ENCODE results near the gene GJB2.

GJB2 gene

GRCh38 chr13:20192158-20192835, 441 bp downstream of the GJB2 start:
- DNase-seq (ENCODE audit: low read depth, low spot score): no peak

- DNase-seq (ENCODE audit: low read depth, low spot score): no peak
Observed at GRCh38 chr13:20191311-20192157, 1.2 kb downstream of the GJB2 start.

GRCh38 chr13:20190481-20191310, 2.0 kb downstream of the GJB2 start:
- no peak for DNase-seq (ENCODE audit: low read depth, low spot score)

- no peak for DNase-seq (ENCODE audit: low read depth, low spot score)
Observed at GRCh38 chr13:20190076-20190475, 2.7 kb downstream of the GJB2 start.

- no peak for DNase-seq (ENCODE audit: low read depth, low spot score)
Observed at GRCh38 chr13:20188667-20189553, 3.8 kb downstream of the GJB2 start.

- no peak for DNase-seq (ENCODE audit: low read depth, low spot score)
Observed at GRCh38 chr13:20186771-20187170, 6.0 kb downstream of the GJB2 start.

GRCh38 chr13:20185366-20186056, 7.2 kb downstream of the GJB2 start:
- no peak for DNase-seq (ENCODE audit: low read depth, low spot score)

GRCh38 chr13:20182231-20182846, 10.4 kb downstream of the GJB2 start:
- DNase-seq (ENCODE audit: low read depth, low spot score): no peak

GRCh38 chr13:20181188-20181587, 11.6 kb downstream of the GJB2 start:
- no peak for DNase-seq (ENCODE audit: low read depth, low spot score)

GRCh38 chr13:20178156-20178555, 14.6 kb downstream of the GJB2 start:
- no peak for DNase-seq (ENCODE audit: low read depth, low spot score)

GRCh38 chr13:20177049-20177831, 15.5 kb downstream of the GJB2 start:
- no peak for DNase-seq (ENCODE audit: low read depth, low spot score)

- no peak for DNase-seq (ENCODE audit: low read depth, low spot score)
Observed at GRCh38 chr13:20175907-20176652, 16.7 kb downstream of the GJB2 start.

- DNase-seq (ENCODE audit: low read depth, low spot score): no peak
Observed at GRCh38 chr13:20175406-20175794, 17.3 kb downstream of the GJB2 start.

GRCh38 chr13:20174656-20175405, 17.9 kb downstream of the GJB2 start:
- peak; percentile 26 for DNase-seq (ENCODE audit: low read depth, low spot score)

- DNase-seq (ENCODE audit: low read depth, low spot score): no peak
Observed at GRCh38 chr13:20173116-20173746, 19.5 kb downstream of the GJB2 start.

GRCh38 chr13:20171364-20171763, 21.4 kb downstream of the GJB2 start:
- no peak for DNase-seq (ENCODE audit: low read depth, low spot score)

- no peak for DNase-seq (ENCODE audit: low read depth, low spot score)
Observed at GRCh38 chr13:20170921-20171320, 21.8 kb downstream of the GJB2 start.
